ENCODE data around the gene FAIM2. TPM values are rescaled to one million over a fixed set of nuclear protein-coding genes. Genes with fewer than 3 reads are reported as not detected.
"Not testable (repeated sequence)": the region's sequence is repeated elsewhere in the genome, so short reads cannot be mapped to it uniquely, and the experiment has no call there.

FAIM2 gene
- polyA plus RNA-seq, 3 donors from 2014 or later, result 0.77 to 1.8 TPM; not detected in 1

DNA sequence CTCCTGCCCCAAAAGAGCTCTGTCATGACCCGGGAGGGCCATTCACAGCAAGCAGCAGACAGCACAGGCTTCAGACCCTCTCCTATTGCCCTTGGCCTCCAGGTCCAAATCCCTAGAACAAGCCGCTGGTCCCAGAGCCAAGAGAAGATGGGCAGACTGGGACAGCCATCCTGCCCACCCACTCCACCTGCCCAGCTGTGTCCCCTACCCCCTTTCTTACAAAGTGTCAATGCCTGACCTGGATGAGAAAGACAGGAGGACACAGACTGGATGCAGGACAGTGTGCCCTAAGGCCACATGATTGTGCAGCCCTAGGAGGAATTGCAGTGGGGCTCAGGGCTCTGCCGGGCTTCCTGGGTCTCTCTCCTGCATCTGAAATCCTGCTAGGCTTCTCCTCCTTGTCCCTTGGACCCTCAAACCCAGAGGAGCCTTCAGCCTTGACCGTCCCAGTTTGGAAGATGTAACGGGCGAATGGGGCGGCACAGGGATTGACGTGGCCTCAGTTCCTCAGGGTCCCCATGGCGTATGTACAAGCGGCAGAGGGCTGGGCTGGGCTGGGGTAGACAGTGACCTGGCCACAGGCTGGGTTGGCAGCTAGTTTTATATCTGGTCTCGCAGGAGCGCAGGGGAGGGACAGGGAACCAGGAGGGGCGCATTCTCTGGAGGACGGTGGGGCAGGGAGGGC is 33.7 kb downstream of the FAIM2 start:
- H3K9me3 Mint-ChIP-seq, result no peaks in the 10 kb centered on the region
- no peak overlapping the region for H3K4me3 Mint-ChIP-seq
- H3K27ac Mint-ChIP-seq, result no peak overlapping the region
- no peak for DNase-seq
- peaks cover 0 to 7% (median 3%) of the 10 kb centered on the region in 3 donors for H3K27me3 Mint-ChIP-seq (ENCODE audit: low read depth in 3 of 3)
- H3K4me1 Mint-ChIP-seq, result peaks cover 0 to 2% of the 10 kb centered on the region in 2 donors
- no peaks in the 10 kb centered on the region for H3K36me3 Mint-ChIP-seq

DNA sequence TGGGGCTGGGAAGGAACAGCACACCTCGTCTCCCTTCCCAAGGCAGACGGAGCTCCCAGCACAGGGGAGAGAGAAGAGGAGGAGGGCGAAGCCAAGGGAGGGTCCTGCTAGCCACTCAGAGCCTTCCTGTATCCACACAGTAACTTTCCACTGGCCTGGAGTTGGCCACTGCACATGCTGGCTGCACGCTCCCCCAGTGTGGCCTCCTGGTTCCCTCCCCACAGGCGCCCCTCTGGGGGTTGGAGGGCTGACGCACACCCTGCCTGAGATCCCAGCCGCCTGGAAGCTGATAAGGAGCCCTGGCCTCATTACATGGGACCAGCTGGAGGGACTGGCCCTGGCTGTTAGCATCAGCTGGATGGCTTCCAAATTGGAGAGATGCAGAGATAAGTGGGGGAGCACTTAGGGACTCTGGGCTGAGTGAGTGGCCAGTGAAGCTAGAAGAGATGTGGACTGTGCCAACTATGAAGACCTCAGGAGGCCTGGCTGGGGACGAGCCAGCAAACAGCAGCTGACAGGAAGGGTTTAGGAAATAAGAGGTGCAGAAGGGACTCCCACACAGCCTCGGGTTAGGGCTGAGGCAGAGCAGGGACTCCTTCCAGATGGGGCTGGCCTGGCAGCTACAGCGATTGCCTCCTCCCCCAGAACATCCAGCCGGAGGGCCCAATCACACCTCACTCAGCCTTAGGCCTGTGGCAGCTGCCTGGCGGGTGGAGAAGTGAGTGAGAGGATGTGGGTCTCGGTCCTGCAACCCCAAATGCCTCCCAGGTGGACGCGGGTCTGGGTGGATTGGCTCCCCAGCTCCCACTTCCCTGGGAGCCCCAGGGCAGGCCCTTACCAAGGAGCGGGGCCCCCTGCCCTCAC is 34.5 kb downstream of the FAIM2 start:
- Mint-ChIP-seq H3K9me3 (no peaks in the 10 kb centered on the region), H3K36me3 (no peaks in the 10 kb centered on the region), H3K27me3 (ENCODE audit: low read depth in 3 of 3) (peaks cover 0 to 10% (median 3%) of the 10 kb centered on the region in 3 donors), H3K27ac (no peak overlapping the region), H3K4me3 (no peak overlapping the region), H3K4me1 (peaks cover 0 to 2% of the 10 kb centered on the region in 2 donors)
- no peak for DNase-seq

GRCh38 chr12:49868449-49868848 is 35.3 kb downstream of the FAIM2 start:
- no peak for DNase-seq
- Mint-ChIP-seq H3K27ac (no peak overlapping the region), H3K4me3 (no peak overlapping the region), H3K27me3 (ENCODE audit: low read depth in 3 of 3) (peaks cover 0 to 12% (median 3%) of the 10 kb centered on the region in 3 donors), H3K4me1 (peaks cover 0 to 2% of the 10 kb centered on the region in 2 donors), H3K36me3 (no peaks in the 10 kb centered on the region), H3K9me3 (no peaks in the 10 kb centered on the region)

DNA sequence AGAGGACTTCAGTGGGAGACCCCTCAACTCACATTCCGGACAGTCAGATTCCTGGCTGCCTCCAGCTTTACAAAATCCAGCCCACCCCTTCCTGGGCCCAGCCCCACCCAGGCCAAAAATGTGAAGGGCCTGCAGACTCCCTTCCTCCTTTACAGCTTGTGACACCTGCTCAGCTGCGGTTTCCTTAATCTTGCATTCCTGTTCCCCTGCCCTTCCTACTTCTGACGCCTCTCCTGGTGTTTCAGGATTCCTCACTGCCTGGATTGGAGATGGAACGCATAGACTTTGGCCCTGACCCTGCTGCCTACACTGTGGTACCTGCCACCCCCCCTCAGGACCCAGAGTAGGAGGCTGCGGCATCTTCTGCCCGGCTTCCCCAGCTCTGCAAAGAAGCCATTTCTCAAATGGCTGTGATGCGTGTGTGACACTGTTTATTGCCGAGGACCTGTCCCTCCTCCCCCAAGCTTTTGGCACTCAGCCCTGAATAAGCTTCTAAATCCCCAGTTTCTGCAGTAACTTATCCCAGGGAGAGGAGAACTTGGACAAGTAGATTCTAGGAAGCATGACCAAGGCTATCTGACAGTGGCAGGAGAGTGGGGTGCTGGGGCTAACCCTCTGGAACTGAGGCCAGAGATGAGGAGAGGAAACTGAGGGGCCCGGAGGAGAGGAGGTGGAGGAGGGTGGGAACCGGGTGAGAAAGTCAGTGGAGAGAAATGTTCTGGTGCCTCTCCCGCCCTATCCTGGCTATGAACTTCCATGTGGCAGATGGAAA is 35.9 kb downstream of the FAIM2 start:
- no peak for DNase-seq
- H3K27me3 Mint-ChIP-seq (ENCODE audit: low read depth in 3 of 3), result peaks cover 0 to 14% (median 3%) of the 10 kb centered on the region in 3 donors
- no peaks in the 10 kb centered on the region for H3K9me3 Mint-ChIP-seq
- no peaks in the 10 kb centered on the region for H3K36me3 Mint-ChIP-seq
- H3K4me1 Mint-ChIP-seq, result peaks cover 0 to 2% of the 10 kb centered on the region in 2 donors
- H3K4me3 Mint-ChIP-seq, result no peak overlapping the region
- no peak overlapping the region for H3K27ac Mint-ChIP-seq

- H3K4me1 Mint-ChIP-seq, result peaks cover 0 to 2% of the 10 kb centered on the region in 2 donors
- no peaks in the 10 kb centered on the region for H3K9me3 Mint-ChIP-seq
These were observed 36.7 kb downstream of the FAIM2 start for GRCh38 chr12:49866859-49867569.

GRCh38 chr12:49865782-49866135 is 37.9 kb downstream of the FAIM2 start:
- Mint-ChIP-seq H3K4me1 (peaks cover 0 to 2% of the 10 kb centered on the region in 2 donors), H3K27ac (no peak overlapping the region), H3K27me3 (ENCODE audit: low read depth in 3 of 3) (peaks cover 0 to 14% (median 3%) of the 10 kb centered on the region in 3 donors), H3K36me3 (no peaks in the 10 kb centered on the region), H3K9me3 (no peaks in the 10 kb centered on the region), H3K4me3 (no peak overlapping the region)
- DNase-seq, result no peak

More at GRCh38 chr12:49866859-49867569, 36.7 kb downstream of the FAIM2 start:
- Mint-ChIP-seq H3K27ac (peak overlapping the region in 1 of 6 donors; percentile 17), H3K4me3 (no peak overlapping the region), H3K27me3 (ENCODE audit: low read depth in 3 of 3) (peaks cover 0 to 14% (median 3%) of the 10 kb centered on the region in 3 donors), H3K36me3 (no peaks in the 10 kb centered on the region)
- peak; percentile 56 to 67 (median 67) for DNase-seq

GRCh38 chr12:49865109-49865781 is 38.5 kb downstream of the FAIM2 start:
- Mint-ChIP-seq H3K4me1 (peaks cover 0 to 2% of the 10 kb centered on the region in 2 donors), H3K4me3 (no peak overlapping the region), H3K9me3 (no peaks in the 10 kb centered on the region), H3K27ac (no peak overlapping the region), H3K36me3 (no peaks in the 10 kb centered on the region), H3K27me3 (ENCODE audit: low read depth in 3 of 3) (peaks cover 0 to 14% (median 3%) of the 10 kb centered on the region in 3 donors)
- no peak for DNase-seq

DNA sequence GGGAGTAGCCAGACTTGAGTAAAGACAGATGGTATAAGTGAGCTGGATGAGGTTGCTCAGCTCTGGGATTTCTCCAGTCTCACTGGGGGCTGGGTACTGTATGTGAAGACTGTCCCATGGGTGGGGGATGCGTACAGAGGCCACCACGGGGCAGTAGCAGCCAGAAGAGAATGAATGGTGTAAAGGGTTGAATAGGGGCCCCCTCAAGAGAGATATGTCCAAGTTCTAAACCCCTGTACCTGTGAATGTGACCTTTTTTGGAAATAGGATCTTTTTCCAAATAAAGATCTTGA is 39.0 kb downstream of the FAIM2 start:
- H3K36me3 Mint-ChIP-seq, result no peaks in the 10 kb centered on the region
- no peak overlapping the region for H3K4me3 Mint-ChIP-seq
- peaks cover 0 to 14% (median 3%) of the 10 kb centered on the region in 3 donors for H3K27me3 Mint-ChIP-seq (ENCODE audit: low read depth in 3 of 3)
- H3K9me3 Mint-ChIP-seq, result no peaks in the 10 kb centered on the region
- H3K27ac Mint-ChIP-seq, result no peak overlapping the region
- H3K4me1 Mint-ChIP-seq, result peaks cover 0 to 2% of the 10 kb centered on the region in 2 donors
- no peak for DNase-seq

- peaks cover 0 to 2% of the 10 kb centered on the region in 2 donors for H3K4me1 Mint-ChIP-seq
- no peak overlapping the region for H3K27ac Mint-ChIP-seq
- H3K36me3 Mint-ChIP-seq, result no peaks in the 10 kb centered on the region
- peaks cover 0 to 13% (median 3%) of the 10 kb centered on the region in 3 donors for H3K27me3 Mint-ChIP-seq (ENCODE audit: low read depth in 3 of 3)
- no peak for DNase-seq
- H3K9me3 Mint-ChIP-seq, result no peaks in the 10 kb centered on the region
- no peak overlapping the region for H3K4me3 Mint-ChIP-seq
These were observed 39.5 kb downstream of the FAIM2 start for GRCh38 chr12:49863946-49864797.

- not testable (repeated sequence) for DNase-seq, H3K36me3 Mint-ChIP-seq, H3K4me3 Mint-ChIP-seq, H3K9me3 Mint-ChIP-seq, H3K4me1 Mint-ChIP-seq, H3K27ac Mint-ChIP-seq
- H3K27me3 Mint-ChIP-seq (ENCODE audit: low read depth in 3 of 3), result peaks cover 0 to 17% (median 0%) of the 10 kb centered on the region in 3 donors
These were observed 42.8 kb downstream of the FAIM2 start for GRCh38 chr12:49860921-49861320.

- H3K4me1 Mint-ChIP-seq; DNase-seq; H3K27me3 Mint-ChIP-seq (ENCODE audit: low read depth in 3 of 3); H3K36me3 Mint-ChIP-seq; H3K4me3 Mint-ChIP-seq; H3K27ac Mint-ChIP-seq; H3K9me3 Mint-ChIP-seq: not testable (repeated sequence)
These were observed 47.8 kb downstream of the FAIM2 start for GRCh38 chr12:49855890-49856289.

- no peak overlapping the region for H3K27ac Mint-ChIP-seq
- no peaks in the 10 kb centered on the region for H3K36me3 Mint-ChIP-seq
- H3K4me1 Mint-ChIP-seq, result no peaks in the 10 kb centered on the region
- H3K4me3 Mint-ChIP-seq, result no peak overlapping the region
- H3K27me3 Mint-ChIP-seq (ENCODE audit: low read depth in 3 of 3), result peaks cover 4 to 11% (median 7%) of the 10 kb centered on the region in 3 donors
- peaks cover 0 to 2% (median 0%) of the 10 kb centered on the region in 6 donors for H3K9me3 Mint-ChIP-seq
- no peak for DNase-seq
These were observed 48.7 kb downstream of the FAIM2 start for GRCh38 chr12:49854976-49855375.
